OCI-M1 (cell line): ENCODE results near the gene TSPO.

ENCODE experiments used
- DNase-seq: peaks from one replicate; lab custom pipeline; 2025; lab: John Stamatoyannopoulos, UW

Gene TSPO

GRCh38 chr22:43179146-43179910 is 28.0 kb downstream of the TSPO start:
- no peak for DNase-seq

- no peak for DNase-seq
Observed at GRCh38 chr22:43179911-43180195, 28.5 kb downstream of the TSPO start.

- no peak for DNase-seq
Observed at GRCh38 chr22:43180670-43181069, 29.3 kb downstream of the TSPO start.

- no peak for DNase-seq
Observed at GRCh38 chr22:43181321-43182076, 30.1 kb downstream of the TSPO start.

- DNase-seq = no peak
Observed at GRCh38 chr22:43182118-43182517, 30.8 kb downstream of the TSPO start.

- DNase-seq = no peak
Observed at GRCh38 chr22:43182726-43183125, 31.4 kb downstream of the TSPO start.

- peak; percentile 85 for DNase-seq
Observed at GRCh38 chr22:43183496-43184277, 32.3 kb downstream of the TSPO start.

- DNase-seq = peak; percentile 36
Observed at GRCh38 chr22:43185860-43186261, 34.5 kb downstream of the TSPO start.

GRCh38 chr22:43186272-43187170 is 35.2 kb downstream of the TSPO start, which contains the start of gene TTLL12:
Gene TTLL12, minus strand, starts transcription at chr22:43187134. Its CDS starts 65 bp downstream, at chr22:43187069.
- DNase-seq = peak; percentile 63

- DNase-seq = peak; percentile 97
Observed at GRCh38 chr22:43187171-43188099, 36.1 kb downstream of the TSPO start.

- DNase-seq = no peak
Observed at GRCh38 chr22:43188829-43189545, 37.6 kb downstream of the TSPO start.

GRCh38 chr22:43191831-43192230 is 40.5 kb downstream of the TSPO start:
- no peak for DNase-seq

GRCh38 chr22:43197271-43197941 is 46.0 kb downstream of the TSPO start:
- no peak for DNase-seq

- no peak for DNase-seq
Observed at GRCh38 chr22:43198126-43198525, 46.8 kb downstream of the TSPO start.

- no peak for DNase-seq
Observed at GRCh38 chr22:43198936-43199335, 47.6 kb downstream of the TSPO start.

GRCh38 chr22:43199541-43199940 is 48.2 kb downstream of the TSPO start:
- no peak for DNase-seq

GRCh38 chr22:43200031-43200430 is 48.7 kb downstream of the TSPO start:
- no peak for DNase-seq

- no peak for DNase-seq
Observed at GRCh38 chr22:43200555-43200954, 49.2 kb downstream of the TSPO start.

GRCh38 chr22:43201486-43202219 is 50.3 kb downstream of the TSPO start:
- DNase-seq = no peak
